HG03558 (cell line): ENCODE data around the gene OR1C1.
"Not testable (repeated sequence)": the region's sequence is repeated elsewhere in the genome, so short reads cannot be mapped to it uniquely, and the experiment has no call there.

ENCODE experiments used
- ATAC-seq: cut with Tn5 transposase; IDR thresholded peaks from one replicate; pipeline ENCODE4 v1.9.1; 2021; ENCODE audit warnings: moderate number of reproducible peaks; ENCODE audit not compliant: unreplicated experiment; ENCODE audit errors: extremely low read depth

Gene OR1C1, protein sequence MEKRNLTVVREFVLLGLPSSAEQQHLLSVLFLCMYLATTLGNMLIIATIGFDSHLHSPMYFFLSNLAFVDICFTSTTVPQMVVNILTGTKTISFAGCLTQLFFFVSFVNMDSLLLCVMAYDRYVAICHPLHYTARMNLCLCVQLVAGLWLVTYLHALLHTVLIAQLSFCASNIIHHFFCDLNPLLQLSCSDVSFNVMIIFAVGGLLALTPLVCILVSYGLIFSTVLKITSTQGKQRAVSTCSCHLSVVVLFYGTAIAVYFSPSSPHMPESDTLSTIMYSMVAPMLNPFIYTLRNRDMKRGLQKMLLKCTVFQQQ

GRCh38 chr1:247760456-247760855, at the start of gene OR1C1:
Gene OR1C1 (minus strand): TSS chr1:247760556. CDS start chr1:247758406, 2,150 bp downstream.
- no peak for ATAC-seq

DNA sequence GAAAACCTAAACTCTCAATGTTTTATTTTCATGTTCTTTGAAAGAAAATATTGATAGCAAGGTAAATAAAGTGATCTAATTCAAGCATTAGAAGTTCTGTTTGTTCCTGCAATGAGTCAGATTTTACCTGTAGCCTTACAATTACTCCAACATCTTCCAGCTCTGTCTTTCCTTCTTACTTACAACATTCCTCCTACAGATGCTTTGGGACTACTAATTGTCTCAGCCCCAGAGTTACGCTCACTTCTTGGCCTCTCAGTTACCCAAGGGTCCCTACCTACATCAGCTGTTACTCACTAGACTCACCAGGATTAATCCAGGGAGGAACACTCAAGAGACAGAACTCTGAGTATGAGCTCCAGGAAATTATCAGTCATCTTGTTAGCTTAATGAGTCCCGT, 37.2 kb upstream of the OR1C1 start:
- ATAC-seq = no peak

- no peak for ATAC-seq
These were observed 9.2 kb upstream of the OR1C1 start for GRCh38 chr1:247769603-247770002.

DNA sequence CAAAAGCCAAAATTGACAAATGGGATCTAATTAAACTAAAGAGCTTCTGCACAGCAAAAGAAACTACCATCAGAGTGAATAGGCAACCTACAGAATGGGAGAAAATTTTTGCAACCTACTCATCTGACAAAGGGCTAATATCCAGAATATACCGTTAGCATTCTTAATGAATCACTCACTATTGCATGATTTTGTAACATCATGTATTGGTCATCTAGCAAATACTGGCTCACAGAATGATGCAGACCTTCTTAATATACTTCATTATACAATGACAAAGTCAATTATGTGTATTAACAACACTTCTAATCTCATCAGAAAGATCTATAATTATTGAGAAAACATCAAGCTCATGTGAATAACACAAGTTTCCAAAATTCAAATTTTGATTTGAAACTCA, 6.0 kb downstream of the OR1C1 start:
- ATAC-seq = not testable (repeated sequence)

- ATAC-seq = no peak
These were observed 10.5 kb downstream of the OR1C1 start for GRCh38 chr1:247749870-247750269.

DNA sequence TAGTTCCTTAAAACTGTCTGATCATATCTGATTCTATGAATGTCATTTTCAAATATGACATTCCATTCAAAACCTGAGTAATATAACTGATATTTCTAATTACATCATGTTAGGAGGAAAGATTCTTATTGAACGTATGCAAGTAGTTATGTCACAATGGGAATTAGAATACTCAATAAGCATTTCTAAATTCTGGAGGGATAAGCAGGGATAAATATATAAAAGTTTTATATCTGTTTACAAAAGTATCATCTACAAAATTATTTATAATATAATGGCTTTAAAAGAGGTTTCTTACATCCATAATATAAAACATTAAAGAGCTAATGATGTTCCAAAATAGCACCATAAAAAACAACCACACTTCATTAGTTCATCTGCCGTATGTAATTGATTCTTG, 12.3 kb downstream of the OR1C1 start, which contains the start of gene OR14A2:
TSS of gene OR14A2 (minus strand) at position 101 of the 400 bp plus-strand sequence.
- ATAC-seq = no peak

DNA sequence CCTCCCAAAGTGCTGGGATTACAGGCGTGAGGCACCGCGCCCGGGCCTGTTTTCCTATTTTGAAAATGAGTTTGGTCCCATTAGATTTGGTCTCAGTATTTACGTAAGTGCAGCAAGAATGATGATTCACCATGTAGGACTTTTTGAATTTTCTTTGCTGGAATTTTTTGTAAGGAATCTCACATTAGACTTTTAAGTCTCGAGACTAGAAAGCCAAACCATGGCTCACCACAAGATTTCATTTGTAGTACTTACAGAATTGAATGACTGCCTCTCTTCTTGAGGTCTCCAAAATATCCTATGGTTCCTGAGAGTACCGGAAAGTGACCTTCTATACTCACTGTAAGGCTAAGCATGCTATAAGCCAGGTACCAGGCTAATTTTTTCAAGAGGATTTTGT, 12.7 kb downstream of the OR1C1 start:
- ATAC-seq = no peak

DNA sequence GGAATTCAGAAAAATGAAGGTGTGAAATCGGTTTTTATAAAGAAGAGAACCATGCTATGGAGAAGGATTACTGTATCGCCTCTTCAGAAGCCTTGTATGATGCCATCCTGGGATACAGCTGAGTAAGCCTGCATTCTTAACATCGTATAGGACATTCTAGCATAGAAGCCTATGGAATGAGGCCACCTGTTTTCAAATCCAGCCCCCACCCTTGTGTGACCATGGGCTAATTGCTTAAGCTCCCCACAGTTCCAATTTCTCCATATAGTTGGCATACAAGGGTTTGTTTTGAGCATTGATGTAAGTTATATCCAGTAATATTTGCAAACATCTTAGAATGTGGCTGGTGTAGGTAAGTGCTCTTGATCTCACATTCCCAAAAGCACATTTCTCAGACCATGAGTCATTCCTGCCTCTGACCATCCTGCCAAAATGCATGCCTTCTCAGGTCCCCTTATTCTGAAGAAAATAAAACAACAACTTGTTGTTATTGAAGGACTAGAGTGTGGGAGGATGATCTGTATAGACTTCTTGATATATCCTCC, 13.9 kb downstream of the OR1C1 start:
- ATAC-seq = no peak

GRCh38 chr1:247742215-247742760, 18.1 kb downstream of the OR1C1 start:
- ATAC-seq = not testable (repeated sequence)

DNA sequence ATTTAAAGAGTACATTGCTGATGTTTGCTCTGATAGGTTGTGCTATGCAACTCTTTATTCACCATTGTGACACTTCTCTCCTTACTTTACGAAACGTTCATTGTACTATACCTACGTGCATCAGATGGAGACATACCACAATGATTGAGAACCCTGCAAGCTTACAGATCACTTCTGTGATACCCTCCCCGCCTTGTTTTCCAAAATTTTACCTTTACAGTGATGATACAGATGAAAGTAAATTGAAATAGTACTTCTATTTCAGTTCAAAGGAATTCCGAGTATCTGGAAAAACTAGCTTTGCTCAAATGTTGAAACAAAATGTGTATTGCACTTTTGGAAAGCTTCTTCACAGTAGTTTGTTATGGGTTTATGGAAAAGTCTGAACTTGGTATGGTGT, 18.6 kb downstream of the OR1C1 start:
- ATAC-seq = no peak

GRCh38 chr1:247740721-247741120, 19.6 kb downstream of the OR1C1 start:
- ATAC-seq = no peak

DNA sequence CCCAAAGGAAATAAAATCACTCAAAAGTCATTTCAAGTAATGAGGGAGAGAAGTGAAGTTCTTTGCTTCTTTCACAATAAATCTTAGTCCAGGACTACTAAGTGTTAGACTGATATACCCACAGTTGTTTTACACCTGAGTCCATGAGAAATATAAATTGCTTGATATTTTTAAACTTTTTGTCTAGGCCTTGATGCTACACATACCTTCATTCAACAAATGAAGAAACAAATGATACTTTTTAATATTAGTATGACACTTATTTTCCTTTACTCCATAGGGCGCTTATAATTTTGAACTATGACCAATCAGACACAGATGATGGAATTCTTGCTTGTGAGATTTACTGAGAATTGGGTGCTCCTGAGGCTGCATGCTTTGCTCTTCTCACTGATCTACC, 22.0 kb downstream of the OR1C1 start, which contains the start of gene OR14K1:
TSS of gene OR14K1 (plus strand) at position 301 of the 400 bp plus-strand sequence. CDS start at position 301, 0 bp downstream.
- ATAC-seq = no peak

DNA sequence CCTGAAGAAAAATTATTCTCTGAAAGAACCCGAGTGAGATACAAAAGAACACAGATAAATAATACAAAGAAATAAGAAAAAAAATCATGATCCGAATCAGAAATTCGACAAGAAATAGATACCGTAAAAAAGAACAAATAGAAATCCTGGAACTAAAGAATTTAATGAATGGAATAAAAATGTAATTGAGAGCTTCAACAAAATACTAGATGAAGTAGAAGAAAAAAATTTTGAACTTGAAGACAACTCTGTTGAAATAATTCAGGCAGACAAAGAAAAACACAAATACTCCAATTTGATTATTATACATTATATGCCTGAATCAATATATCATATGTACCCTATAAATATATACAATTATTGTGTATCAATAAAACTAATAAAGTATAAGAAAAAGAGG, 39.1 kb downstream of the OR1C1 start:
- ATAC-seq = no peak

- no peak for ATAC-seq
These were observed 43.8 kb downstream of the OR1C1 start, which contains the start of gene OR6F1 for GRCh38 chr1:247716546-247716945. Gene OR6F1 (minus strand): TSS chr1:247716646. CDS start chr1:247712755, 3,891 bp downstream.

- ATAC-seq = no peak
These were observed 46.6 kb downstream of the OR1C1 start for GRCh38 chr1:247713753-247714152.

DNA sequence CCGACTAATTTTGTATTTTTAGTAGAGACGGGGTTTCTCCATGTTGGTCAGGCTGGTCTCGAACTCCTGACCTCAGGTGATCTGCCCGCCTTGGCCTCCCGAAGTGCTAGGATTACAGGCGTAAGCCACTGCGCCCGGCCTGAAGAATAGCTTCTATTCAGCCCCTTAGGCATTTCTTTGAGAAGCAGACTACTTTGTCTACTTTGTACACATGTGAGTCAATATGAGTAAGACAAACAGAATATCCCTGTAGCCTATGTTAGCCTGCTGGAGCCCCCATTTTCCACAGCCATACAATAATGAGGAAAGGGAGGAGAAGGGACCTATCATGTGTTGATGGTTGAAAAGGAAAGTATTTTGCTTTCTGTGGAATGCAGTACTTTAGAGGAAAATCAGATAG, 49.7 kb downstream of the OR1C1 start:
- ATAC-seq = not testable (repeated sequence)
